HL-60 (cell line): ENCODE data around the gene SPHKAP.

Experiments used
- DNase-seq, 2 experiments: peaks; one replicate each; pipeline ENCODE4 v3.0.0-alpha.2; 2010 to 2020; ENCODE audit warnings: low read depth in 1 of 2, low spot score in 1 of 2
- H3K27ac ChIP-seq: fragments of 250-450 bp; sonication (Bioruptor Pico); replicated peaks from 2 replicates; pipeline ENCODE4 v1.5.1; 2020; ENCODE audit warnings: mild to moderate bottlenecking, moderate library complexity
- H3K27me3 ChIP-seq: fragments of 250-450 bp; sonication (Bioruptor Pico); 2 replicates; pipeline ENCODE4 v1.5.1; 2021; ENCODE audit warnings: mild to moderate bottlenecking, moderate library complexity; ENCODE audit not compliant: insufficient read depth, poor library complexity, severe bottlenecking
- H3K4me3 ChIP-seq: replicated peaks from 2 replicates; pipeline ENCODE4 v1.5.1; 2011; ENCODE audit warnings: mild to moderate bottlenecking, control low read depth, low read length; ENCODE audit not compliant: insufficient read depth
- GABPA ChIP-seq: IDR thresholded peaks from 2 replicates; pipeline ENCODE4 v1.6.1; 2012; ENCODE audit warnings: low read depth
- POLR2AphosphoS5 ChIP-seq: IDR thresholded peaks from 2 replicates; pipeline ENCODE4 v1.6.1; 2012; ENCODE audit warnings: low read depth
- SPI1 ChIP-seq: IDR thresholded peaks from 2 replicates; pipeline ENCODE4 v1.6.1; 2012; ENCODE audit warnings: low read depth, mild to moderate bottlenecking, borderline replicate concordance
- TF ChIP-seq, protein P1 (sequence below): IDR thresholded peaks from one replicate; pipeline ENCODE4 v1.5.1; 2011; ENCODE audit warnings: low read length, control low read depth, inconsistent platforms; ENCODE audit not compliant: insufficient read depth
- TF ChIP-seq, protein P2 (sequence below): IDR thresholded peaks from 2 replicates; pipeline ENCODE4 v1.6.1; 2012; ENCODE audit warnings: low read depth; ENCODE audit not compliant: insufficient replicate concordance

The SPHKAP gene

DNA sequence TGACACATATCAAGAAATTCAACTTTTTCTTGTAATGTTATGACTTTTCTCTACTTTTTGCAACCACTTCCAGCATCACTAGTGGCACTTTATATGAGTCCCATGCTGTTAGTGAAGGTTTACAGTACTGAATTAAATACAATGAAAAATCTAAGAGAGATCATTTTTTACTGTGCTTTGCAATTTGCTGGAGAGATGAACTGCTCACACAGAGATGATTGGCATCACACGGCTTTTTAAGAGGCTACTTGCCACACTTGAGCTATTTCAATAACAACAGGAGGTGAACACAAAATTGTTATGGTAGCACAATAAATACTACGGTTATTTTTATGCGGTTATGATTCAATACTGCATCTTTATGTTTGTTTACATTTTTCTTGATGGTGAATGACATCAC, 221.2 kb downstream of the SPHKAP start:
- DNase-seq = no peak
- Histone ChIP-seq H3K27me3 (no peaks in the 10 kb centered on the region), H3K27ac (no peak overlapping the region), H3K4me3 (no peak overlapping the region)
- TF ChIP-seq POLR2AphosphoS5 (no peak), SPI1 (no peak), GABPA (no peak)
- TF ChIP-seq, protein P1, sequence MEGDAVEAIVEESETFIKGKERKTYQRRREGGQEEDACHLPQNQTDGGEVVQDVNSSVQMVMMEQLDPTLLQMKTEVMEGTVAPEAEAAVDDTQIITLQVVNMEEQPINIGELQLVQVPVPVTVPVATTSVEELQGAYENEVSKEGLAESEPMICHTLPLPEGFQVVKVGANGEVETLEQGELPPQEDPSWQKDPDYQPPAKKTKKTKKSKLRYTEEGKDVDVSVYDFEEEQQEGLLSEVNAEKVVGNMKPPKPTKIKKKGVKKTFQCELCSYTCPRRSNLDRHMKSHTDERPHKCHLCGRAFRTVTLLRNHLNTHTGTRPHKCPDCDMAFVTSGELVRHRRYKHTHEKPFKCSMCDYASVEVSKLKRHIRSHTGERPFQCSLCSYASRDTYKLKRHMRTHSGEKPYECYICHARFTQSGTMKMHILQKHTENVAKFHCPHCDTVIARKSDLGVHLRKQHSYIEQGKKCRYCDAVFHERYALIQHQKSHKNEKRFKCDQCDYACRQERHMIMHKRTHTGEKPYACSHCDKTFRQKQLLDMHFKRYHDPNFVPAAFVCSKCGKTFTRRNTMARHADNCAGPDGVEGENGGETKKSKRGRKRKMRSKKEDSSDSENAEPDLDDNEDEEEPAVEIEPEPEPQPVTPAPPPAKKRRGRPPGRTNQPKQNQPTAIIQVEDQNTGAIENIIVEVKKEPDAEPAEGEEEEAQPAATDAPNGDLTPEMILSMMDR = no peak
- TF ChIP-seq, protein P2, sequence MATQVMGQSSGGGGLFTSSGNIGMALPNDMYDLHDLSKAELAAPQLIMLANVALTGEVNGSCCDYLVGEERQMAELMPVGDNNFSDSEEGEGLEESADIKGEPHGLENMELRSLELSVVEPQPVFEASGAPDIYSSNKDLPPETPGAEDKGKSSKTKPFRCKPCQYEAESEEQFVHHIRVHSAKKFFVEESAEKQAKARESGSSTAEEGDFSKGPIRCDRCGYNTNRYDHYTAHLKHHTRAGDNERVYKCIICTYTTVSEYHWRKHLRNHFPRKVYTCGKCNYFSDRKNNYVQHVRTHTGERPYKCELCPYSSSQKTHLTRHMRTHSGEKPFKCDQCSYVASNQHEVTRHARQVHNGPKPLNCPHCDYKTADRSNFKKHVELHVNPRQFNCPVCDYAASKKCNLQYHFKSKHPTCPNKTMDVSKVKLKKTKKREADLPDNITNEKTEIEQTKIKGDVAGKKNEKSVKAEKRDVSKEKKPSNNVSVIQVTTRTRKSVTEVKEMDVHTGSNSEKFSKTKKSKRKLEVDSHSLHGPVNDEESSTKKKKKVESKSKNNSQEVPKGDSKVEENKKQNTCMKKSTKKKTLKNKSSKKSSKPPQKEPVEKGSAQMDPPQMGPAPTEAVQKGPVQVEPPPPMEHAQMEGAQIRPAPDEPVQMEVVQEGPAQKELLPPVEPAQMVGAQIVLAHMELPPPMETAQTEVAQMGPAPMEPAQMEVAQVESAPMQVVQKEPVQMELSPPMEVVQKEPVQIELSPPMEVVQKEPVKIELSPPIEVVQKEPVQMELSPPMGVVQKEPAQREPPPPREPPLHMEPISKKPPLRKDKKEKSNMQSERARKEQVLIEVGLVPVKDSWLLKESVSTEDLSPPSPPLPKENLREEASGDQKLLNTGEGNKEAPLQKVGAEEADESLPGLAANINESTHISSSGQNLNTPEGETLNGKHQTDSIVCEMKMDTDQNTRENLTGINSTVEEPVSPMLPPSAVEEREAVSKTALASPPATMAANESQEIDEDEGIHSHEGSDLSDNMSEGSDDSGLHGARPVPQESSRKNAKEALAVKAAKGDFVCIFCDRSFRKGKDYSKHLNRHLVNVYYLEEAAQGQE = no peak

DNA sequence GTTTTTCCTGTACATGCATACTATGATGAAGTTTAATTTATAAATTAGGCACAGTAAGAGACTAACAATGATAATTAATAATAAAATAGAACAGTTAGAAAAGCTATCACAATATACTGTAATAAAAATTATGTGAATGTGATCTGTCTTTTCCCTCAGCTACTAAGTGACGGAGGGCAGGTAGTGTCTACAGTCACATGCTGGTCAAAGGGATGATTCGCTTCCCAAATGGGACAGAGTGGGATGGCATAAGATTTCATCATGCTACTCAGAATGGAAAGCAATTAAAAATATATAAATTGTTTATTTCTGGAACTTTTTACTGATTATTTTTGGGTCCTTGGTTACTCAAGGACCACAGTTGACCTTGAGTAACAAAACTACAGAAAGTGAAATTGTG, 238.5 kb downstream of the SPHKAP start:
- TF ChIP-seq SPI1 (no peak), POLR2AphosphoS5 (no peak), GABPA (no peak)
- TF ChIP-seq, protein P1 = no peak
- TF ChIP-seq, protein P2 = no peak
- Histone ChIP-seq H3K4me3 (no peak overlapping the region), H3K27ac (no peak overlapping the region), H3K27me3 (no peaks in the 10 kb centered on the region)
- no peak for DNase-seq

DNA sequence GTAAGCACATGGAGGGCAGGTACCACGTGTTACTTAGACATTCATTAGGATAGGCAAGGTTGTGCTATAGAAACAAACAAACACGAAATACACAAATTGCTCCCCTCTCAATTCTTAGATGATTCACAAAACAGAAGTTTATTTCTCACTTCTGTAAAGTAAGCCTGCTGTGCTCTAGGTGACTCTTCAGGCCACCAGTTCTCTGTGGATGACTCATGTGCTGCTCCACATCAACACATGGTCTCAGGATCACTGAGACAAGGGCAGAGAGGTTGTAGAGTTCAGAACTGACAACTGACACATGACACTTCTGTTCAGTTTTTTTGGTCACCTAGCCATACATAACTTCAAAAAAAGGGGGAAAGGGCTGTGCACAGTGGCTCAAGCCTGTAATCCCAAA, 239.5 kb downstream of the SPHKAP start:
- Histone ChIP-seq H3K27me3 (no peaks in the 10 kb centered on the region), H3K27ac (no peak overlapping the region), H3K4me3 (no peak overlapping the region)
- TF ChIP-seq SPI1 (no peak), GABPA (no peak), POLR2AphosphoS5 (no peak)
- TF ChIP-seq, protein P1 = no peak
- TF ChIP-seq, protein P2 = no peak
- no peak for DNase-seq
